ENCODE results near the gene HS3ST5.

- TF ChIP-seq CTCF (IDR thresholded peaks at IDR 0.05), result no peak
- TF ChIP-seq POLR2A (IDR thresholded peaks at IDR 0.05), result no peak
Measured at GRCh38 chr6:114334237-114334636, 8.6 kb downstream of the HS3ST5 start.
